IPS-15b (cell line): ENCODE data around the gene HTR3C.
"Not testable (repeated sequence)": the region's sequence is repeated elsewhere in the genome, so short reads cannot be mapped to it uniquely, and the experiment has no call there.

Experiments
- H3K27me3 ChIP-seq: one replicate; pipeline ENCODE4 v1.6.1; 2013; ENCODE audit warnings: low read length; ENCODE audit not compliant: control insufficient read depth, insufficient read depth
- H3K36me3 ChIP-seq: one replicate; pipeline ENCODE4 v1.6.1; 2013; ENCODE audit warnings: low read length; ENCODE audit not compliant: control insufficient read depth, insufficient read depth
- H3K4me1 ChIP-seq: one replicate; pipeline ENCODE4 v1.6.1; 2013; ENCODE audit warnings: mild to moderate bottlenecking, low read length; ENCODE audit not compliant: control insufficient read depth, insufficient read depth
- H3K4me3 ChIP-seq: one replicate; pipeline ENCODE4 v1.5.1; 2013; ENCODE audit warnings: low read depth, low read length
- H3K9ac ChIP-seq: one replicate; pipeline ENCODE4 v1.6.1; 2013; ENCODE audit warnings: low read depth, mild to moderate bottlenecking, low read length
- H3K9me3 ChIP-seq: one replicate; pipeline ENCODE4 v1.6.1; 2013; ENCODE audit warnings: mild to moderate bottlenecking, low read length; ENCODE audit not compliant: control insufficient read depth, insufficient read depth

The HTR3C gene

GRCh38 chr3:184016811-184017671 lies 35.8 kb upstream of the HTR3C start:
- Histone ChIP-seq H3K4me1 (peaks cover 9% of the 10 kb centered on the region), H3K9ac (peak overlapping the region; percentile 95), H3K4me3 (peak overlapping the region; percentile 92), H3K27me3 (no peaks in the 10 kb centered on the region), H3K36me3 (no peaks in the 10 kb centered on the region), H3K9me3 (no peaks in the 10 kb centered on the region)

GRCh38 chr3:184017672-184018423 lies 35.0 kb upstream of the HTR3C start, which contains the start of gene ABCC5:
ABCC5 (minus strand) TSS chr3:184017884; CDS start chr3:184014392, 3,492 bp downstream.
- H3K27me3 ChIP-seq: no peaks in the 10 kb centered on the region
- no peaks in the 10 kb centered on the region for H3K36me3 ChIP-seq
- H3K9me3 ChIP-seq: no peaks in the 10 kb centered on the region
- H3K4me1 ChIP-seq: peaks cover 9% of the 10 kb centered on the region
- peak within 1 kb of the TSS; percentile 95 for H3K9ac ChIP-seq
- peak within 1 kb of the TSS; percentile 92 for H3K4me3 ChIP-seq

GRCh38 chr3:184018424-184018973 lies 34.3 kb upstream of the HTR3C start:
- Histone ChIP-seq H3K9ac (peak overlapping the region; percentile 91), H3K4me1 (peaks cover 9% of the 10 kb centered on the region), H3K27me3 (no peaks in the 10 kb centered on the region), H3K4me3 (peak overlapping the region; percentile 92), H3K36me3 (no peaks in the 10 kb centered on the region), H3K9me3 (no peaks in the 10 kb centered on the region)

- no peaks in the 10 kb centered on the region for H3K36me3 ChIP-seq
- H3K9ac ChIP-seq: no peak overlapping the region
- no peaks in the 10 kb centered on the region for H3K4me1 ChIP-seq
- no peaks in the 10 kb centered on the region for H3K27me3 ChIP-seq
- no peaks in the 10 kb centered on the region for H3K9me3 ChIP-seq
- no peak overlapping the region for H3K4me3 ChIP-seq
Observed at GRCh38 chr3:184022323-184022722, 30.5 kb upstream of the HTR3C start.

GRCh38 chr3:184025256-184025655 lies 27.6 kb upstream of the HTR3C start:
- H3K9me3 ChIP-seq, H3K4me1 ChIP-seq, H3K9ac ChIP-seq, H3K36me3 ChIP-seq, H3K4me3 ChIP-seq, H3K27me3 ChIP-seq: not testable (repeated sequence)

GRCh38 chr3:184028275-184028890 lies 24.5 kb upstream of the HTR3C start:
- H3K9me3 ChIP-seq, H3K9ac ChIP-seq, H3K27me3 ChIP-seq, H3K36me3 ChIP-seq, H3K4me3 ChIP-seq, H3K4me1 ChIP-seq: not testable (repeated sequence)

GRCh38 chr3:184029443-184029842 lies 23.4 kb upstream of the HTR3C start:
- Histone ChIP-seq H3K9me3 (no peaks in the 10 kb centered on the region), H3K9ac (no peak overlapping the region), H3K27me3 (no peaks in the 10 kb centered on the region), H3K4me3 (no peak overlapping the region), H3K36me3 (no peaks in the 10 kb centered on the region), H3K4me1 (no peaks in the 10 kb centered on the region)

GRCh38 chr3:184030536-184030935 lies 22.3 kb upstream of the HTR3C start:
- no peaks in the 10 kb centered on the region for H3K27me3 ChIP-seq
- no peaks in the 10 kb centered on the region for H3K4me1 ChIP-seq
- H3K9me3 ChIP-seq: no peaks in the 10 kb centered on the region
- H3K4me3 ChIP-seq: no peak overlapping the region
- H3K9ac ChIP-seq: no peak overlapping the region
- H3K36me3 ChIP-seq: no peaks in the 10 kb centered on the region

- no peaks in the 10 kb centered on the region for H3K9me3 ChIP-seq
- H3K4me3 ChIP-seq: no peak within 1 kb of the TSS
- H3K9ac ChIP-seq: no peak within 1 kb of the TSS
- no peaks in the 10 kb centered on the region for H3K27me3 ChIP-seq
- no peaks in the 10 kb centered on the region for H3K36me3 ChIP-seq
- H3K4me1 ChIP-seq: no peaks in the 10 kb centered on the region
Observed at GRCh38 chr3:184031187-184031792, 21.6 kb upstream of the HTR3C start, which contains the start of gene HTR3D. HTR3D (plus strand) TSS chr3:184031742; CDS start chr3:184031742, 0 bp downstream.

GRCh38 chr3:184037816-184038215 lies 15.0 kb upstream of the HTR3C start:
- H3K4me3 ChIP-seq: no peak overlapping the region
- H3K9ac ChIP-seq: no peak overlapping the region
- H3K36me3 ChIP-seq: no peaks in the 10 kb centered on the region
- H3K27me3 ChIP-seq: no peaks in the 10 kb centered on the region
- no peaks in the 10 kb centered on the region for H3K4me1 ChIP-seq
- no peaks in the 10 kb centered on the region for H3K9me3 ChIP-seq

GRCh38 chr3:184038307-184038706 lies 14.5 kb upstream of the HTR3C start:
- H3K9me3 ChIP-seq, H3K36me3 ChIP-seq, H3K4me3 ChIP-seq, H3K4me1 ChIP-seq, H3K9ac ChIP-seq, H3K27me3 ChIP-seq: not testable (repeated sequence)
